H9 (cell line): Measurements from ENCODE around the gene FOXM1. TPM values are rescaled to one million over a fixed set of nuclear protein-coding genes. Genes with fewer than 3 reads are reported as not detected.

Experiments used
- DNase-seq: peaks from one replicate; pipeline ENCODE4 v3.0.0-alpha.2; 2017
- H2AFZ ChIP-seq: one replicate; pipeline ENCODE4 v1.6.1; 2013; ENCODE audit warnings: mild to moderate bottlenecking, low read length, control low read depth, moderate library complexity
- H2AK5ac ChIP-seq: 2 replicates; pipeline ENCODE4 v1.6.1; 2013; ENCODE audit warnings: low read length, control low read depth, mixed read lengths; ENCODE audit not compliant: insufficient read length
- H2BK120ac ChIP-seq: one replicate; pipeline ENCODE4 v1.6.1; 2013; ENCODE audit warnings: low read depth, mild to moderate bottlenecking, low read length, control low read depth, inconsistent platforms; ENCODE audit not compliant: poor library complexity, severe bottlenecking
- H2BK12ac ChIP-seq: 2 replicates; pipeline ENCODE4 v1.6.1; 2013; ENCODE audit warnings: low read length, control low read depth, mixed read lengths, low read depth; ENCODE audit not compliant: insufficient read length
- H2BK15ac ChIP-seq: 2 replicates; pipeline ENCODE4 v1.6.1; 2013; ENCODE audit warnings: low read depth, low read length, control low read depth
- H2BK20ac ChIP-seq: one replicate; pipeline ENCODE4 v1.6.1; 2013; ENCODE audit warnings: low read depth, mild to moderate bottlenecking, low read length, control low read depth, inconsistent platforms; ENCODE audit not compliant: poor library complexity, severe bottlenecking
- H2BK5ac ChIP-seq: 2 replicates; pipeline ENCODE4 v1.6.1; 2013; ENCODE audit warnings: low read length, control low read depth, mixed read lengths; ENCODE audit not compliant: insufficient read length
- H3K14ac ChIP-seq: 2 replicates; pipeline ENCODE4 v1.6.1; 2013; ENCODE audit warnings: low read length, control low read depth; ENCODE audit not compliant: insufficient read depth
- H3K18ac ChIP-seq: 2 replicates; pipeline ENCODE4 v1.6.1; 2013; ENCODE audit warnings: low read depth, mild to moderate bottlenecking, mixed read lengths, low read length, control low read depth; ENCODE audit not compliant: insufficient read length
- H3K23ac ChIP-seq: 2 replicates; pipeline ENCODE4 v1.6.1; 2013; ENCODE audit warnings: low read length, control low read depth, mixed read lengths, low read depth; ENCODE audit not compliant: insufficient read length
- H3K23me2 ChIP-seq: 2 replicates; pipeline ENCODE4 v1.6.1; 2013; ENCODE audit warnings: low read depth, mild to moderate bottlenecking, mixed read lengths, low read length, control low read depth; ENCODE audit not compliant: insufficient read length, poor library complexity, severe bottlenecking
- H3K27ac ChIP-seq: 2 replicates; pipeline ENCODE4 v1.5.1; 2013; ENCODE audit warnings: low read length, control low read depth, mixed read lengths, low read depth; ENCODE audit not compliant: insufficient read length
- H3K27me3 ChIP-seq: 2 replicates; pipeline ENCODE4 v1.6.1; 2013; ENCODE audit warnings: low read length, control low read depth, inconsistent platforms; ENCODE audit not compliant: insufficient read depth
- H3K4ac ChIP-seq: 2 replicates; pipeline ENCODE4 v1.6.1; 2013; ENCODE audit warnings: low read depth, mild to moderate bottlenecking, control low read depth, inconsistent platforms, low read length, moderate library complexity
- H3K4me1 ChIP-seq: 2 replicates; pipeline ENCODE4 v1.6.1; 2013; ENCODE audit warnings: low read length, control low read depth, inconsistent platforms; ENCODE audit not compliant: insufficient read depth
- H3K4me2 ChIP-seq: 2 replicates; pipeline ENCODE4 v1.6.1; 2013; ENCODE audit warnings: low read length, control low read depth, mixed read lengths; ENCODE audit not compliant: insufficient read length, insufficient read depth
- H3K56ac ChIP-seq: 2 replicates; pipeline ENCODE4 v1.6.1; 2013; ENCODE audit warnings: low read depth, mild to moderate bottlenecking, mixed read lengths, low read length, control low read depth; ENCODE audit not compliant: insufficient read length
- H3K79me1 ChIP-seq: 2 replicates; pipeline ENCODE4 v1.6.1; 2013; ENCODE audit warnings: low read depth, mild to moderate bottlenecking, moderate library complexity, low read length, control low read depth, inconsistent platforms; ENCODE audit not compliant: insufficient read depth, poor library complexity, severe bottlenecking
- H3K79me2 ChIP-seq: 2 replicates; pipeline ENCODE4 v1.6.1; 2013; ENCODE audit warnings: low read length, control low read depth, inconsistent platforms; ENCODE audit not compliant: insufficient read depth
- H3K9ac ChIP-seq: 2 replicates; pipeline ENCODE4 v1.6.1; 2013; ENCODE audit warnings: low read length, control low read depth, mixed read lengths; ENCODE audit not compliant: insufficient read length; ENCODE audit errors: extremely low read depth
- H3K9me3 ChIP-seq: one replicate; pipeline ENCODE4 v1.6.1; 2013; ENCODE audit warnings: low read depth, low read length, inconsistent platforms; ENCODE audit not compliant: control insufficient read depth
- H3T11ph ChIP-seq: one replicate; pipeline ENCODE4 v1.6.1; 2013; ENCODE audit warnings: mild to moderate bottlenecking, low read length, control low read depth, inconsistent platforms
- H4K20me1 ChIP-seq: one replicate; pipeline ENCODE4 v1.6.1; 2013; ENCODE audit not compliant: control insufficient read depth, insufficient read length, insufficient read depth
- H4K5ac ChIP-seq: 2 replicates; pipeline ENCODE4 v1.6.1; 2013; ENCODE audit warnings: low read depth, mild to moderate bottlenecking, mixed read lengths, low read length, control low read depth; ENCODE audit not compliant: insufficient read length
- H4K8ac ChIP-seq: replicated peaks from 2 replicates; pipeline ENCODE4 v1.6.1; 2013; ENCODE audit warnings: low read length, control low read depth, mixed read lengths, low read depth; ENCODE audit not compliant: insufficient read length
- H4K91ac ChIP-seq: 2 replicates; pipeline ENCODE4 v1.6.1; 2013; ENCODE audit warnings: low read depth, mild to moderate bottlenecking, moderate library complexity, mixed read lengths, low read length, control low read depth; ENCODE audit not compliant: insufficient read length
- H3K27ac Mint-ChIP-seq, 3 experiments: 2 replicates in 2 of 3; 3 replicates in 1 of 3; pipeline ENCODE4 v1.8.0; 2020 to 2021; ENCODE audit warnings: mixed read lengths in 3 of 3, mild to moderate bottlenecking in 1 of 3, moderate library complexity in 1 of 3
- H3K27me3 Mint-ChIP-seq: 2 replicates; pipeline ENCODE4 v1.8.0; 2021; ENCODE audit warnings: low read depth, mild to moderate bottlenecking, moderate library complexity, mixed read lengths
- H3K36me3 Mint-ChIP-seq, 3 experiments: 2 replicates in 2 of 3; 3 replicates in 1 of 3; pipeline ENCODE4 v1.8.0; 2020 to 2021; ENCODE audit warnings: low read depth in 3 of 3, mixed read lengths in 3 of 3; ENCODE audit not compliant: insufficient read depth in 1 of 3
- H3K4me1 Mint-ChIP-seq, 2 experiments: 2 replicates each; pipeline ENCODE4 v1.8.0; 2020; ENCODE audit warnings: mixed read lengths in 2 of 2
- H3K4me3 Mint-ChIP-seq, 2 experiments: 2 replicates in 1 of 2; 3 replicates in 1 of 2; pipeline ENCODE4 v1.8.0; 2020 to 2021; ENCODE audit warnings: mild to moderate bottlenecking in 2 of 2, mixed read lengths in 2 of 2, moderate library complexity in 1 of 2
- H3K9me3 Mint-ChIP-seq, 2 experiments: 2 replicates in 1 of 2; 3 replicates in 1 of 2; pipeline ENCODE4 v1.8.0; 2020; ENCODE audit warnings: mild to moderate bottlenecking in 2 of 2, mixed read lengths in 2 of 2, moderate library complexity in 1 of 2
- CTCF ChIP-seq: fragments of 200-600 bp; sonication (generic); conservative IDR thresholded peaks from 3 replicates; pipeline ENCODE4 v1.8.0; 2021; ENCODE audit warnings: antibody characterized with exemption, mild to moderate bottlenecking
- WGBS: extraction: QIAGEN DNeasy Blood & Tissue Kit; methylation state at CpG from one replicate; pipeline ENCODE4 v1.1.7; 2013; ENCODE audit warnings: missing lambda C conversion rate, low lambda C conversion rate, mixed read lengths; ENCODE audit not compliant: insufficient read length; ENCODE audit errors: extremely low coverage; 5-methylcytosine and 5-hydroxymethylcytosine counted together
- total RNA-seq: library from RNA; stranded (reverse); gene quantifications from 2 replicates; pipeline ENCODE4 v1.2.1, GENCODE V29; 2021

The FOXM1 gene
- total RNA-seq, 1 experiment from 2014 or later, result 109 TPM

GRCh38 chr12:2862876-2863275 is 14.1 kb downstream of the FOXM1 start:
- peaks cover 6 to 11% of the 10 kb centered on the region in 2 experiments for H3K4me1 Mint-ChIP-seq
- no peaks in the 10 kb centered on the region for H3K9me3 Mint-ChIP-seq
- Histone ChIP-seq H3K4ac (no peak overlapping the region), H3K27ac (no peak overlapping the region), H3K4me1 (no peaks in the 10 kb centered on the region), H2BK120ac (no peak overlapping the region), H2BK20ac (no peak overlapping the region), H3K14ac (no peak overlapping the region), H2BK5ac (no peak overlapping the region), H3K27me3 (no peaks in the 10 kb centered on the region), H3K56ac (no peak overlapping the region), H3K23me2 (no peaks in the 10 kb centered on the region), H3T11ph (no peak overlapping the region), H4K5ac (no peak overlapping the region), H2BK15ac (no peak overlapping the region), H3K9ac (no peak overlapping the region), H2AFZ (no peak overlapping the region), H3K23ac (no peak overlapping the region), H2AK5ac (no peak overlapping the region), H4K8ac (no peak overlapping the region), H2BK12ac (no peak overlapping the region), H4K20me1 (no peaks in the 10 kb centered on the region), H3K9me3 (no peaks in the 10 kb centered on the region), H3K79me2 (no peaks in the 10 kb centered on the region), H3K4me2 (no peak overlapping the region), H4K91ac (no peak overlapping the region), H3K18ac (no peak overlapping the region), H3K79me1 (no peaks in the 10 kb centered on the region)
- no peak for TF ChIP-seq CTCF
- DNase-seq, result no peak
- H3K36me3 Mint-ChIP-seq, result peaks cover 62 to 85% (median 85%) of the 10 kb centered on the region in 3 experiments
- no peaks in the 10 kb centered on the region for H3K27me3 Mint-ChIP-seq
- WGBS, result no CpG with 5 or more reads among the region's 7 CpGs
- no peak overlapping the region for H3K27ac Mint-ChIP-seq
- H3K4me3 Mint-ChIP-seq, result no peak overlapping the region
